GM10248 (cell line): ENCODE measurements around the gene GATAD2A.

Experiments
- CTCF ChIA-PET: fragments of 300-600 bp; sonication (Branson Sonifier 250); formaldehyde crosslinking; extraction: SDS; loops from one replicate; lab custom pipeline; 2021; ENCODE audit warnings: antibody characterized with exemption; lab: Yijun Ruan, JAX
- POLR2A ChIA-PET: fragments of 350-650 bp; sonication (Branson Sonifier 250); formaldehyde crosslinking; extraction: SDS; loops from one replicate; lab custom pipeline; 2020; ENCODE audit warnings: antibody characterized with exemption; lab: Yijun Ruan, JAX
- DNase-seq: peaks from one replicate; pipeline ENCODE4 v3.0.0; 2012; ENCODE audit errors: extremely low spot score
- CTCF ChIP-seq: IDR thresholded peaks from 2 replicates; pipeline ENCODE4 v1.5.1; 2012; ENCODE audit warnings: mild to moderate bottlenecking, low read depth; ENCODE audit errors: extremely low read depth, missing control alignments, control extremely low read depth

Gene GATAD2A

GRCh38 chr19:19530423-19530804, 124.9 kb downstream of the GATAD2A start:
- ChIA-PET CTCF (interaction anchor here (0.7 to 14.9 kb wide), 6 partner anchors 10 to 246 kb away, joined by 3 to 251 read pairs (median 10); partner anchors contain the start of gene GMIP), POLR2A (no interaction called here)
- no peak for TF ChIP-seq CTCF
- no peak for DNase-seq

- CTCF ChIA-PET = interaction anchor here (0.7 to 14.9 kb wide), 7 partner anchors 9 to 245 kb away, joined by 3 to 251 read pairs (median 6); partner anchors contain the start of gene GMIP
- DNase-seq = no peak
- POLR2A ChIA-PET = interaction anchor here (0.6 kb wide), 1 partner anchor 97 kb away, joined by 4 read pairs; no protein-coding TSS in a partner anchor
- no peak for TF ChIP-seq CTCF
These were observed 125.4 kb downstream of the GATAD2A start for GRCh38 chr19:19530889-19531288.

- CTCF ChIA-PET = interaction anchor here (0.7 to 14.9 kb wide), 37 partner anchors 8 to 520 kb away, joined by 3 to 251 read pairs (median 4); partner anchors contain the start of genes GMIP and ZNF682
- POLR2A ChIA-PET = interaction anchor here (0.6 kb wide), 1 partner anchor 1318 kb away, joined by 7 read pairs; no protein-coding TSS in a partner anchor
- TF ChIP-seq CTCF = peak; percentile 93
- peak; percentile 86 for DNase-seq
These were observed 126.7 kb downstream of the GATAD2A start for GRCh38 chr19:19531951-19532805.

- POLR2A ChIA-PET = no interaction called here
- CTCF ChIA-PET = interaction anchor here (0.7 to 14.9 kb wide), 30 partner anchors 7 to 519 kb away, joined by 3 to 251 read pairs (median 4); partner anchors contain the start of genes GMIP and ZNF682
- DNase-seq = no peak
- no peak for TF ChIP-seq CTCF
These were observed 127.6 kb downstream of the GATAD2A start for GRCh38 chr19:19532806-19533701.

- CTCF ChIA-PET = interaction anchor here (2.0 to 14.9 kb wide), 4 partner anchors 17 to 116 kb away, joined by 9 to 251 read pairs (median 12); partner anchors contain the start of gene GMIP
- TF ChIP-seq CTCF = no peak
- DNase-seq = no peak
- POLR2A ChIA-PET = no interaction called here
These were observed 128.4 kb downstream of the GATAD2A start for GRCh38 chr19:19533841-19534240.
